Right lobe of liver (tissue), 6 donors: Measurements from ENCODE around the gene CADPS. TPM values are rescaled to one million over a fixed set of nuclear protein-coding genes. Genes with fewer than 3 reads are reported as not detected.

Experiments
- ATAC-seq, 4 donors: fragments of 200-7000 bp; cut with Tn5 transposase; one replicate each; pipeline ENCODE4 v1.9.1; 2020; ENCODE audit warnings: mild to moderate bottlenecking in 4 of 4, moderate library complexity in 4 of 4
- DNase-seq, 3 donors: peaks; one replicate each; pipeline ENCODE4 v3.0.0-alpha.2; 2020
- H3K27ac ChIP-seq, 3 donors: fragments of 200-600 bp; one replicate each; pipeline ENCODE4 v1.8.0; 2022
- H3K27me3 ChIP-seq, 2 donors: fragments of 200-600 bp; one replicate each; pipeline ENCODE4 v1.8.0; 2022
- H3K36me3 ChIP-seq, 4 donors: fragments of 200-600 bp; sonication (generic) in 1 of 4; one replicate each; pipeline versions ENCODE4 v1.5.1 to v1.8.0; 2017 to 2022; ENCODE audit warnings: control low read depth in 1 of 4
- H3K4me1 ChIP-seq, 4 donors: fragments of 200-600 bp; sonication (generic) in 1 of 4; one replicate each; pipeline versions ENCODE4 v1.5.1 to v1.8.0; 2017 to 2022; ENCODE audit warnings: control low read depth in 1 of 4
- H3K4me3 ChIP-seq, 3 donors: fragments of 200-600 bp; one replicate each; pipeline ENCODE4 v1.8.0; 2022
- H3K9me3 ChIP-seq, 4 donors: fragments of 200-600 bp; sonication (generic) in 1 of 4; one replicate each; pipeline versions ENCODE4 v1.5.1 to v1.8.0; 2017 to 2022; ENCODE audit warnings: control low read depth in 1 of 4
- POLR2A ChIP-seq: fragments of 450-650 bp; IDR thresholded peaks from one replicate; pipeline ENCODE4 v1.6.1; 2017; ENCODE audit warnings: antibody characterized with exemption, mild to moderate bottlenecking
- WGBS: methylation state at CpG from one replicate; pipeline ENCODE4 v1.1.6; 2018; ENCODE audit warnings: low coverage, low lambda C conversion rate; ENCODE audit not compliant: insufficient coverage; ENCODE audit errors: missing lambda C conversion rate; 5-methylcytosine and 5-hydroxymethylcytosine counted together
- intact Hi-C, 2 donors: fragments of 100-400 bp; cut with DNase I; formaldehyde crosslinking; loops; one replicate each; pipeline versions ENCODE4 v1.11.2 to v1.14.1; 2022
- total RNA-seq, 6 experiments: library from RNA; depleted of rRNA in 2 of 6; stranded (reverse); fragments of >200 nt in 2 of 6; fragmentation: NEBNext Ultra II Directional in 3 of 6; extraction: Animal tissue kit (Norgen Biotek cat#: 25700) in 3 of 6; gene quantifications; one replicate each; pipeline versions ENCODE4 v1.1.0 to v1.2.4, GENCODE V29; 2016 to 2023
- TF ChIP-seq, protein P1 (sequence below), 4 donors: fragments of 200-600 bp in 3 of 4; fragments of 450-650 bp in 1 of 4; IDR thresholded peaks; one replicate each; pipeline versions ENCODE4 v1.5.1 to v1.8.0; 2016 to 2022; ENCODE audit warnings: antibody characterized with exemption in 4 of 4, mild to moderate bottlenecking in 2 of 4
- donor health status: DM: no; HTN: yes; CAD: no.
- donor health status: DM: no; HTN: no; CAD: no.
- donor health status: DM: no; HTN: no; CAD: no.
- donor health status: DM: no; HTN: yes; CAD: no.
- donor health status: DM: no; HTN: yes; CAD: no.

Gene CADPS
- total RNA-seq, 6 experiments from 2014 or later, result 0.06 to 0.98 TPM; not detected in 4

DNA sequence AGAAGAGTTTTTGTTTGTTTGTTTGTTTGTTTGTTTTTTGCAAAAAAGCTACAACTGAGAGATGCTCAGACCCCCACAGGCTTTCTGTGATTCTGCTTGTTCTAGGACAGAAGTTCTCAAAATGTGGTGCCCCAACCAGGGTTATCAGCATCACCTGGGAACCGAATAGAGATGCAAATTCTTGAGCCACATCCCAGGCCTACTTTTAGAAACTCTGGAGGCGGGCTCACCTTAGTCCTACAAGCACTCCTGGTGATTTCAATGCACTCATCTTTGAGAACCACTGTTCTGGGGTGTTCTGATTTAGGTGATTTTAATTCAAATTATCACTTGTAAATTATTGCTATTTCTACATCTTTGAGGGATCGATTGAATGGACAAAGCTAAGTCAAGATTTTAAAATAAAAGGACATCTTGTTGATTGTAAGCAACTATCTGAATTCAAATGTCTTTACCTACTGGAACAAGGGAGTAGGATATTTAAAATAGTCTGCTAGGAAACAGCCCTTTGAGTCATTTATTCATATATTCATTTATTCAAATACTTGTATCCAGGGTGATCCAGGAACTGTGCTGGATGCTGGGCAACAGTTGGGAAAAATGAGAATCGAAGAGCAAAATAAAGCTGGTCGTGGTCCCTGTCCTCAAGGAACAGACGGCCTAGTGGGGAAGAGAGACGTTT is 44.7 kb upstream of the CADPS start:
- no peak for ATAC-seq
- Histone ChIP-seq H3K27ac (no peak overlapping the region), H3K4me1 (no peaks in the 10 kb centered on the region), H3K27me3 (no peaks in the 10 kb centered on the region), H3K4me3 (no peak overlapping the region), H3K36me3 (no peaks in the 10 kb centered on the region), H3K9me3 (no peaks in the 10 kb centered on the region)
- DNase-seq, result no peak
- intact Hi-C loops, result no loop called here
- WGBS, result 42% methylated on average over 7 of the region's 7 CpGs
- TF ChIP-seq, protein P1, sequence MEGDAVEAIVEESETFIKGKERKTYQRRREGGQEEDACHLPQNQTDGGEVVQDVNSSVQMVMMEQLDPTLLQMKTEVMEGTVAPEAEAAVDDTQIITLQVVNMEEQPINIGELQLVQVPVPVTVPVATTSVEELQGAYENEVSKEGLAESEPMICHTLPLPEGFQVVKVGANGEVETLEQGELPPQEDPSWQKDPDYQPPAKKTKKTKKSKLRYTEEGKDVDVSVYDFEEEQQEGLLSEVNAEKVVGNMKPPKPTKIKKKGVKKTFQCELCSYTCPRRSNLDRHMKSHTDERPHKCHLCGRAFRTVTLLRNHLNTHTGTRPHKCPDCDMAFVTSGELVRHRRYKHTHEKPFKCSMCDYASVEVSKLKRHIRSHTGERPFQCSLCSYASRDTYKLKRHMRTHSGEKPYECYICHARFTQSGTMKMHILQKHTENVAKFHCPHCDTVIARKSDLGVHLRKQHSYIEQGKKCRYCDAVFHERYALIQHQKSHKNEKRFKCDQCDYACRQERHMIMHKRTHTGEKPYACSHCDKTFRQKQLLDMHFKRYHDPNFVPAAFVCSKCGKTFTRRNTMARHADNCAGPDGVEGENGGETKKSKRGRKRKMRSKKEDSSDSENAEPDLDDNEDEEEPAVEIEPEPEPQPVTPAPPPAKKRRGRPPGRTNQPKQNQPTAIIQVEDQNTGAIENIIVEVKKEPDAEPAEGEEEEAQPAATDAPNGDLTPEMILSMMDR (IDR thresholded peaks at IDR 0.05), result no peak
- no peak for TF ChIP-seq POLR2A

DNA sequence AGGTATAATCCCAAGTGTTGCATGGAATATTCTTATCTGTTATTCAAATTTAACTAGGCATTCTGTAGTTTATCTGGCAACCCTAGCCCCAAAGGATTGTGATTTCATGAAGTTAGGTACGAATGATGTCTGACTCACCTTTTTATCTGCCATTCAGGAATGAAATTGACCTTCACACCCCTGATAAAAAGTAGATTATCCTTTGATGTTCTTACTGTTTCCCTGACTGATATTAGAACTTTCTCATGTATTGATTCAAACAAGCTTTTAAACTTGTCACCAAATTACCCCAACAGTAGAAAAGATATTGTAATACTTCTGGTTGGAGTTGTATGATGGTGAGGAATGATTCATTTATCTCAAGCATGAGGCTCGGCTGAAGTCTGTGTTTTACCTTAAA is 43.6 kb upstream of the CADPS start:
- no peak for TF ChIP-seq POLR2A
- TF ChIP-seq, protein P1 (IDR thresholded peaks at IDR 0.05), result no peak
- no peak for ATAC-seq

DNA sequence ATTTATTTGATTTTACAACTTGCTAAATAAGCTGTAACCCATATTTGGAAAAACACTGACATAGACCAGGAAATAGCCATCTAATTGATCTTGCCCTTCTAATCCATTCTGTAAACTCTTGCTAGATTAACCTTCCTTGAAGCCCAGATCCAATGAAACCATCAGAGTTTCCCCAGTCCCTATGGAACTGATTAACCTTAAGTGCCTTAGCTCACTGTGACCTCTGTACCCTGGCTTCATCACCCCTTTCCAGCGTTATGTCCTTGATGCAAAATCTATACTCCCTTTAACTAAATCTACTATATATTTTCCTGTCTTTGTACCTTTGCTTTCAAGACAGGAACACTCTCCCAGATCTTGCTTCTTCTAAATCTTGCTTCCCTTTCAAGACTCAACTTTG is 42.9 kb upstream of the CADPS start:
- H3K27ac ChIP-seq, result no peak overlapping the region
- no peaks in the 10 kb centered on the region for H3K4me1 ChIP-seq
- no peaks in the 10 kb centered on the region for H3K27me3 ChIP-seq
- intact Hi-C loops, result no loop called here
- 20% methylated on average over 1 of the region's 1 CpG for WGBS
- no peaks in the 10 kb centered on the region for H3K36me3 ChIP-seq
- no peak for TF ChIP-seq POLR2A
- TF ChIP-seq, protein P1 (IDR thresholded peaks at IDR 0.05), result no peak
- no peaks in the 10 kb centered on the region for H3K9me3 ChIP-seq
- ATAC-seq (no peak), DNase-seq (no peak)
- H3K4me3 ChIP-seq, result no peak overlapping the region

More for the DNA sequence above, 43.6 kb upstream of the CADPS start:
- Histone ChIP-seq H3K4me1 (no peaks in the 10 kb centered on the region), H3K9me3 (no peaks in the 10 kb centered on the region), H3K36me3 (no peaks in the 10 kb centered on the region), H3K27ac (no peak overlapping the region), H3K4me3 (no peak overlapping the region), H3K27me3 (no peaks in the 10 kb centered on the region)
- WGBS, result 36% methylated on average over 2 of the region's 2 CpGs
- DNase-seq, result no peak
- intact Hi-C loops, result no loop called here

DNA sequence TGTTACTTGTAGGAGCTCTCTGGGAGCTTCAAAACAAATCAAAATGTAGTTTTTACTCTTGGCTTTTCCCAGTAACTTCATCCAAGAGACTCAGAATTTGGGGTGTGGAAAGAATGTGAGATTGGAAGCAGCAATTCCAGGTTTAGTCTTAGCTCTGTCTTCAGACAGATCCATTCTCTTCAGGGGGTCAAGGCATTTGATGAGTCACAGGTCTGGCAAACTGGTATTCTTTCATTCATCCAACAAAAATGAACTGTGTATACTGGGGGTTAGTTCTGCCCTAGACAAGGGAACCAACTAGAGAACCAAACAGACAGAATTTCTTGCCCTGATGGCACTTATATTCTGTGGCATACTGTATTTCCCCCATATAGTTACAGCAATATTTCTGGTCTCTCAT is 36.3 kb upstream of the CADPS start:
- no peaks in the 10 kb centered on the region for H3K36me3 ChIP-seq
- H3K9me3 ChIP-seq, result no peaks in the 10 kb centered on the region
- no peak overlapping the region for H3K27ac ChIP-seq
- intact Hi-C loops, result no loop called here
- H3K4me3 ChIP-seq, result no peak overlapping the region
- no peaks in the 10 kb centered on the region for H3K4me1 ChIP-seq
- TF ChIP-seq POLR2A, result no peak
- TF ChIP-seq, protein P1 (IDR thresholded peaks at IDR 0.05), result no peak
- H3K27me3 ChIP-seq, result no peaks in the 10 kb centered on the region
- no peak for ATAC-seq
- DNase-seq, result no peak

DNA sequence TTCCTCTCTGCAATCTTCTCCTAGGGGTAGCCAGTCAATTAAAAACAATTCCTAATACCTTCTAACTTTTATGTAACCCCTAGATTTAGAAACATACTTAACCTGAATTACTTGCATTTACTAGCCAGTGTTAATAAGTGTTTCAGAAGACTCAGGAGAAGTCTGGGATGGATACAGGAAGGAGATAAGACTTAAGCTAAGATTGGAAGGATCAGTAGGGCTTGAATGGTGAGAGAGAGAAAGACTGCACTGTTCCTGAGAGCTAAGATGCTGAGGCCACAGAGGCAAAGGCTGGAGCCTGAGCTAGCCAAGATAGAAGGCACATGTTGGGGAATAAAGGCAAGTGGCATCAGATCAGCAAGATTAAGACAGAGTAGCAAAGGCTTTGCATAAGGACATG is 30.1 kb upstream of the CADPS start:
- Histone ChIP-seq H3K4me3 (no peak overlapping the region), H3K4me1 (no peaks in the 10 kb centered on the region), H3K36me3 (no peaks in the 10 kb centered on the region), H3K27ac (no peak overlapping the region), H3K9me3 (no peaks in the 10 kb centered on the region), H3K27me3 (peaks cover 0 to 6% of the 10 kb centered on the region in 2 donors)
- TF ChIP-seq POLR2A, result no peak
- TF ChIP-seq, protein P1 (IDR thresholded peaks at IDR 0.05), result no peak
- DNase-seq (no peak), ATAC-seq (no peak)
- intact Hi-C loops, result no loop called here
